Nephron progenitor cell (in vitro differentiated cells): ENCODE data around the gene ANKRD13B.

Source experiments
- DNase-seq: peaks from one replicate; pipeline ENCODE4 v3.0.0; 2021
- H3K27ac Mint-ChIP-seq: 2 replicates; pipeline ENCODE4 v1.8.0; 2021; ENCODE audit warnings: mild to moderate bottlenecking, moderate library complexity, mixed read lengths
- H3K27me3 Mint-ChIP-seq: 2 replicates; pipeline ENCODE4 v1.8.0; 2021; ENCODE audit warnings: mild to moderate bottlenecking, low read depth, mixed read lengths; ENCODE audit not compliant: poor library complexity
- H3K36me3 Mint-ChIP-seq: 2 replicates; pipeline ENCODE4 v1.8.0; 2021; ENCODE audit warnings: low read depth, mixed read lengths
- H3K4me1 Mint-ChIP-seq: 2 replicates; pipeline ENCODE4 v1.8.0; 2021; ENCODE audit warnings: mixed read lengths
- H3K4me3 Mint-ChIP-seq: 2 replicates; pipeline ENCODE4 v1.8.0; 2021; ENCODE audit warnings: mild to moderate bottlenecking, moderate library complexity, mixed read lengths
- H3K9me3 Mint-ChIP-seq: 2 replicates; pipeline ENCODE4 v1.8.0; 2021; ENCODE audit warnings: mild to moderate bottlenecking, moderate library complexity, mixed read lengths
- TF ChIP-seq, protein P1 (sequence below): fragments of 200-600 bp; sonication (generic); IDR thresholded peaks from 2 replicates; pipeline ENCODE4 v1.5.0; 2021; ENCODE audit warnings: antibody characterized with exemption

ANKRD13B gene

GRCh38 chr17:29608986-29609385, 16.1 kb downstream of the ANKRD13B start:
- Mint-ChIP-seq H3K36me3 (no peaks in the 10 kb centered on the region), H3K27ac (no peak overlapping the region), H3K9me3 (no peaks in the 10 kb centered on the region), H3K27me3 (peaks cover 8% of the 10 kb centered on the region), H3K4me3 (no peak overlapping the region), H3K4me1 (peaks cover 9% of the 10 kb centered on the region)
- DNase-seq, result no peak
- TF ChIP-seq, protein P1, sequence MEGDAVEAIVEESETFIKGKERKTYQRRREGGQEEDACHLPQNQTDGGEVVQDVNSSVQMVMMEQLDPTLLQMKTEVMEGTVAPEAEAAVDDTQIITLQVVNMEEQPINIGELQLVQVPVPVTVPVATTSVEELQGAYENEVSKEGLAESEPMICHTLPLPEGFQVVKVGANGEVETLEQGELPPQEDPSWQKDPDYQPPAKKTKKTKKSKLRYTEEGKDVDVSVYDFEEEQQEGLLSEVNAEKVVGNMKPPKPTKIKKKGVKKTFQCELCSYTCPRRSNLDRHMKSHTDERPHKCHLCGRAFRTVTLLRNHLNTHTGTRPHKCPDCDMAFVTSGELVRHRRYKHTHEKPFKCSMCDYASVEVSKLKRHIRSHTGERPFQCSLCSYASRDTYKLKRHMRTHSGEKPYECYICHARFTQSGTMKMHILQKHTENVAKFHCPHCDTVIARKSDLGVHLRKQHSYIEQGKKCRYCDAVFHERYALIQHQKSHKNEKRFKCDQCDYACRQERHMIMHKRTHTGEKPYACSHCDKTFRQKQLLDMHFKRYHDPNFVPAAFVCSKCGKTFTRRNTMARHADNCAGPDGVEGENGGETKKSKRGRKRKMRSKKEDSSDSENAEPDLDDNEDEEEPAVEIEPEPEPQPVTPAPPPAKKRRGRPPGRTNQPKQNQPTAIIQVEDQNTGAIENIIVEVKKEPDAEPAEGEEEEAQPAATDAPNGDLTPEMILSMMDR, result no peak

DNA sequence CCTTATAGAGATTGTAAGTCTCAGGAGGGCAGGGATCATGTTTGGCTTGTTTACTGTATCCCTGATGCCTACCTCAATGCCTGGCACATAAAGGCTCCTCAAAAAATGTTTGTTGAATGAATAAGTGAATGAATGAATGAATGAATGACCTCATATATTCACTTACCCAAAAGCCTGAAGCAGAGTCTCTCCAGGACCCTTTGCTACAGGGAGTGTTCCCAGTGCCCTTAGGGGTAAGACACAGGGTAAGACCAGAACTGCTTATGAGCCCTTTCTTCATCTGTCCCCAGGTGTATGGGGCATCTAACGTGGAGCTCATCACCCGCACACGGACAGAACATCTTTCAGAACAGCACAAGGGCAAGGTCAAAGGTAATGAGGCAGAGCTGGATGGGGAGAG, 17.5 kb downstream of the ANKRD13B start:
- Mint-ChIP-seq H3K4me1 (peaks cover 18% of the 10 kb centered on the region), H3K27ac (no peak overlapping the region), H3K27me3 (peaks cover 19% of the 10 kb centered on the region), H3K9me3 (no peaks in the 10 kb centered on the region), H3K4me3 (no peak overlapping the region), H3K36me3 (no peaks in the 10 kb centered on the region)
- no peak for DNase-seq
- TF ChIP-seq, protein P1, result no peak

DNA sequence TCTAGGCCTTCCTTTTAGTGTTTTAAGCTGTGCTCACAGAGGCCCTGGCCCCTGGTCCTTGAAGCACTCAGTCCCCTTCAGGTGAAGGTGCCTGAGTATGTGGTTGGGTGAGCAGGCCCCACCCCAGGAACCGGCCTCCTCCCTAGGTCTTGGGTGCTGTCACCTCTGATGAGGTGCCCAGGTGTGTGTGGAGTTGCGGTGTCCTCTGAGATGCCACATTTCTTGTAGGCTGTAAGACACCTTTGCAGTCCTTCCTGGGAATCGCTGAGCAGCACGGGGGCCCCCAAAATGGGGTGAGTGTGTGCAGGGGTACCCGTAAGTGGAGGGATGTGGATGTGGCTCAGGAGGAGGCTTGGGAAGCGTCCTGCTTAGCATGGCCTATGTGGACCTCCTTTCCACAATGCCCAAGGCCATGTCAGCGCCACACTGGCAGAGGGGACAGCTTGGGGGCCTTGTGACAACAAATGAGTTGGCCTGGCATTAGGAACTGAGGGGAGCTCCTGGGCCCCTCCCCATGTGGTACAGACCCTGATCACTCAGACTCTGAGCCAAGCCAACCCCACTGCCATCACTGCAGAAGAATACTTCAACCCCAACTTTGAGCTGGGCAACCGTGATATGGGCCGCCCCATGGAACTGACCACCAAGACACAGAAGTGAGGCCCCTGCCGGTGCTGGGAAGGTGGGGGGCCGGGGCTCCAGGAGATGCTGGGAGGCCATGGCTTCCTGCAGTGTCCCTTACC, 18.6 kb downstream of the ANKRD13B start:
- H3K27ac Mint-ChIP-seq, result no peak overlapping the region
- TF ChIP-seq, protein P1, result no peak
- peaks cover 30% of the 10 kb centered on the region for H3K27me3 Mint-ChIP-seq
- H3K4me3 Mint-ChIP-seq, result no peak overlapping the region
- H3K9me3 Mint-ChIP-seq, result no peaks in the 10 kb centered on the region
- peaks cover 29% of the 10 kb centered on the region for H3K4me1 Mint-ChIP-seq
- no peak for DNase-seq
- H3K36me3 Mint-ChIP-seq, result no peaks in the 10 kb centered on the region

DNA sequence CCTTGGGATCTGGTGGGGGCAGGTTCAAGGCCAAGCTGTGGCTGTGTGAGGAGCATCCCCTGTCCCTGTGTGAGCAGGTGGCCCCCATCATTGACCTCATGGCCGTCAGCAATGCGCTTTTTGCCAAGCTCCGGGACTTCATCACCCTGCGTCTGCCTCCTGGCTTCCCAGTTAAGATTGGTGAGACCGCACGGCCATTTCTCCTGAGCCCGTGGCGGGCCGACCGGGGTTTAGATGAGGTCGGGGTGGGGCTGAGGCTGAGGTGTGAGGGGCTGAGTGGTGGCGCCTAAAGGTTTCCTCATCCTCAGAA, 19.1 kb downstream of the ANKRD13B start:
- DNase-seq, result no peak
- peaks cover 35% of the 10 kb centered on the region for H3K4me1 Mint-ChIP-seq
- H3K36me3 Mint-ChIP-seq, result no peaks in the 10 kb centered on the region
- no peak overlapping the region for H3K4me3 Mint-ChIP-seq
- H3K27ac Mint-ChIP-seq, result no peak overlapping the region
- H3K9me3 Mint-ChIP-seq, result no peaks in the 10 kb centered on the region
- TF ChIP-seq, protein P1, result no peak
- H3K27me3 Mint-ChIP-seq, result peaks cover 36% of the 10 kb centered on the region

DNA sequence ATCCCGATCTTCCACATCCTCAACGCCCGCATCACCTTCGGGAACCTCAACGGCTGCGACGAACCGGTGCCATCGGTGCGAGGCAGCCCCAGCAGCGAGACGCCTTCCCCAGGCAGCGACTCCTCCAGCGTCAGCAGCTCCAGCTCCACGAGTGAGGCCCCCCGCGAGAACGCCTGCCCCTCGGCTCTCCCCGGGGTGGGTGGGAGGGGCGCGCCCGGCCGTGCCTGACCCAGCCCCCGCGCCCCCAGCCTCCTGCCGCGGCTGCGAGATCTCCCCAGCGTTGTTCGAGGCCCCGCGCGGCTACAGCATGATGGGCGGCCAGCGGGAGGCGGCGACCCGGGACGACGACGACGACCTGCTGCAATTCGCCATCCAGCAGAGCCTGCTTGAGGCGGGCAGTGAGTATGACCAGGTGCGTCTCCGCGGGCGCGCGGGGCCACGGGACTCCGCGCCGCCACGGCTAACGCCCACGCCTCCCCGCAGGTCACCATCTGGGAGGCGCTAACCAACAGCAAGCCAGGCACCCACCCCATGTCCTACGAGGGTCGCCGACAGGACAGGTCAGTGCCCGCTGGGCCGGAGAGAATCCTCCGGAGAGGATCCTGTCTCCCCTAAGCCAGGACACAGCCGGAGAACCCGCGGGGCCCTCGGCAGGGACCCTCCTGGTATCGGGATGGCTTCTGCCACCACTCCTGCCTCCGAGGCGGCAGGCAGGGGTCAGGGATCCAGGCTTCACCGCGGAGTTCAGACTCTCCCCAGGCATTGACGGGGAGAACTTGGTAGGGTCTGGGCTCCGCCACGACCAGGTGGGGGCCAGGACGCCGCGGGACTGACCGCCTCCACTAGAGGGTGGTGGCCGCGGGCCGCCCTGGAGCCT, 19.7 kb downstream of the ANKRD13B start:
- DNase-seq, result no peak
- H3K27ac Mint-ChIP-seq, result no peak overlapping the region
- H3K4me1 Mint-ChIP-seq, result peaks cover 33% of the 10 kb centered on the region
- no peaks in the 10 kb centered on the region for H3K36me3 Mint-ChIP-seq
- TF ChIP-seq, protein P1, result no peak
- peaks cover 42% of the 10 kb centered on the region for H3K27me3 Mint-ChIP-seq
- no peak overlapping the region for H3K4me3 Mint-ChIP-seq
- no peaks in the 10 kb centered on the region for H3K9me3 Mint-ChIP-seq
